ENCODE results near the gene NUP210.

- TF ChIP-seq CTCF (IDR thresholded peaks at IDR 0.05) (no peak), SIN3A (IDR thresholded peaks at IDR 0.05; ENCODE audit: borderline replicate concordance, low read depth, low read length) (no peak), ELF1 (IDR thresholded peaks at IDR 0.05) (no peak), CHD2 (IDR thresholded peaks at IDR 0.05; ENCODE audit: low read length, partially characterized antibody) (no peak), RFX5 (IDR thresholded peaks at IDR 0.05; ENCODE audit: low read length) (no peak), GABPA (IDR thresholded peaks at IDR 0.05; ENCODE audit: low read depth) (no peak), NRF1 (IDR thresholded peaks at IDR 0.05; ENCODE audit: low read depth, low read length) (no peak), NFIC (IDR thresholded peaks at IDR 0.05; ENCODE audit: borderline replicate concordance) (no peak), USF2 (IDR thresholded peaks at IDR 0.05; ENCODE audit: borderline replicate concordance, low read depth, low read length) (no peak)
These were observed 20.2 kb upstream of the NUP210 start for GRCh38 chr3:13440204-13440817.

Data from SK-N-SH (cell line).